T follicular helper cell (primary cell): ENCODE results near the gene CDH4.

Experiments
- DNase-seq: peaks from one replicate; pipeline ENCODE4 v3.0.0-alpha.2; 2020; ENCODE audit warnings: low read depth

CDH4 gene

GRCh38 chr20:61810066-61810737 is 558.1 kb downstream of the CDH4 start:
- DNase-seq = no peak

GRCh38 chr20:61810738-61811135 is 558.7 kb downstream of the CDH4 start:
- DNase-seq = no peak

GRCh38 chr20:61811166-61811565 is 559.1 kb downstream of the CDH4 start:
- no peak for DNase-seq

GRCh38 chr20:61812121-61812844 is 560.2 kb downstream of the CDH4 start:
- DNase-seq = no peak

GRCh38 chr20:61812845-61813485 is 560.9 kb downstream of the CDH4 start:
- no peak for DNase-seq

GRCh38 chr20:61813791-61814190 is 561.7 kb downstream of the CDH4 start:
- DNase-seq = no peak

- DNase-seq = no peak
These were observed 562.2 kb downstream of the CDH4 start for GRCh38 chr20:61814244-61814643.

- no peak for DNase-seq
These were observed 562.7 kb downstream of the CDH4 start for GRCh38 chr20:61814726-61815125.

- no peak for DNase-seq
These were observed 563.1 kb downstream of the CDH4 start for GRCh38 chr20:61815176-61815575.

GRCh38 chr20:61815678-61816077 is 563.6 kb downstream of the CDH4 start:
- no peak for DNase-seq

- no peak for DNase-seq
These were observed 564.8 kb downstream of the CDH4 start for GRCh38 chr20:61816606-61817460.

GRCh38 chr20:61817575-61817974 is 565.5 kb downstream of the CDH4 start:
- DNase-seq = no peak

- DNase-seq = no peak
These were observed 566.9 kb downstream of the CDH4 start for GRCh38 chr20:61818746-61819573.

- DNase-seq = no peak
These were observed 567.4 kb downstream of the CDH4 start for GRCh38 chr20:61819574-61819846.

GRCh38 chr20:61819921-61820825 is 568.1 kb downstream of the CDH4 start:
- no peak for DNase-seq

- no peak for DNase-seq
These were observed 569.7 kb downstream of the CDH4 start for GRCh38 chr20:61821735-61822134.

GRCh38 chr20:61822396-61822795 is 570.3 kb downstream of the CDH4 start:
- no peak for DNase-seq

GRCh38 chr20:61823242-61823641 is 571.2 kb downstream of the CDH4 start:
- no peak for DNase-seq

GRCh38 chr20:61828891-61829290 is 576.8 kb downstream of the CDH4 start:
- no peak for DNase-seq

GRCh38 chr20:61829526-61829925 is 577.5 kb downstream of the CDH4 start:
- DNase-seq = no peak
